Measurements from ENCODE around the gene PRLR. TPM values are rescaled to one million over a fixed set of nuclear protein-coding genes. Genes with fewer than 3 reads are reported as not detected.

Gene PRLR
- total RNA-seq, 1 donor from 2014 or later, result 13.3 TPM

DNA sequence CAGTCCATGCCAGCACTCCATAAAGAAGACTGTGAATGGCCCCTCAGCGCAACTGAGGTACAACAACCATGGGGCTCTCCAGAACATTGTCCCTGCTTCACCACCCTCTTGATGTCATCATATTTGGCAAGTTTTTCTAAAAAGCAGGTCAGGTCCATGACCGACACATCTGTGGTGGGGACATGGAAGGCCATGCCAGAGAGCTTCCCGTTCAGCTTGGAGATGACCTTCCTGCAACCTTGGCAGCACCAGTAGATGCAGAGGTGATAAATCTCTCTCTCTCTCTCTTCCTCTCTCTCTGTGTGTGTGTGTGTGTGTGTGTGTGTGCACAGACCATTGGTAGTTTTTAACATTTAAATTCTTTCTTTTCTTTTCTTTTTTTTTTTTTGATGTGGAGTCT is 147.1 kb downstream of the PRLR start:
- Histone ChIP-seq H3K9me3 (no peaks in the 10 kb centered on the region), H3K36me3 (no peaks in the 10 kb centered on the region), H3K4me3 (no peak overlapping the region), H3K27ac (no peak overlapping the region), H3K4me1 (peaks cover 6% of the 10 kb centered on the region), H3K27me3 (no peaks in the 10 kb centered on the region)
- TF ChIP-seq POLR2AphosphoS5 (IDR thresholded peaks at IDR 0.05; ENCODE audit: insufficient read depth in 1 of 2, low read depth in 1 of 2) (no peak), POLR2A (IDR thresholded peaks at IDR 0.05) (no peak)
- TF ChIP-seq, protein P1, sequence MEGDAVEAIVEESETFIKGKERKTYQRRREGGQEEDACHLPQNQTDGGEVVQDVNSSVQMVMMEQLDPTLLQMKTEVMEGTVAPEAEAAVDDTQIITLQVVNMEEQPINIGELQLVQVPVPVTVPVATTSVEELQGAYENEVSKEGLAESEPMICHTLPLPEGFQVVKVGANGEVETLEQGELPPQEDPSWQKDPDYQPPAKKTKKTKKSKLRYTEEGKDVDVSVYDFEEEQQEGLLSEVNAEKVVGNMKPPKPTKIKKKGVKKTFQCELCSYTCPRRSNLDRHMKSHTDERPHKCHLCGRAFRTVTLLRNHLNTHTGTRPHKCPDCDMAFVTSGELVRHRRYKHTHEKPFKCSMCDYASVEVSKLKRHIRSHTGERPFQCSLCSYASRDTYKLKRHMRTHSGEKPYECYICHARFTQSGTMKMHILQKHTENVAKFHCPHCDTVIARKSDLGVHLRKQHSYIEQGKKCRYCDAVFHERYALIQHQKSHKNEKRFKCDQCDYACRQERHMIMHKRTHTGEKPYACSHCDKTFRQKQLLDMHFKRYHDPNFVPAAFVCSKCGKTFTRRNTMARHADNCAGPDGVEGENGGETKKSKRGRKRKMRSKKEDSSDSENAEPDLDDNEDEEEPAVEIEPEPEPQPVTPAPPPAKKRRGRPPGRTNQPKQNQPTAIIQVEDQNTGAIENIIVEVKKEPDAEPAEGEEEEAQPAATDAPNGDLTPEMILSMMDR (IDR thresholded peaks at IDR 0.05), result no peak
- intact Hi-C loops (cut with DNase I), result no loop called here
- DNase-seq (ENCODE audit: extremely low spot score in 2 of 2), result no peak

DNA sequence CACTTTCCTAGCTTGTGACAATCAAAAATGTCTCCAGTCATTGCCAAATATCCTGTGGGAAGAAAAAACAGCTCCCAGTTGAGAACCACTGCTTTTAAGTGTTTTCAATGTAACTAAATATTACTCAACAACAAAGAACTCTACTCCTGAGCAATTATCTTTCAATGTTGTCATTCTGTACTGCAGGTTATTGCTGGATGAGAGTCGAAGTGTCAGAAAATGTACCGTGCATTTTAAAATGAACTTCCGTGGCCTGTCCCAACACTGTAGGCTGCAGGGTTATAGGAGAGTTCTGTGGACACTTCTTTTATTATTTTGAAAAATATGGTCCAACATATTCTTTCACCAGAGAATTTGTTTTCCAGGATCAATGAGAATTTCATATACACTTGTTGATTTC is 147.8 kb downstream of the PRLR start:
- H3K27ac ChIP-seq, result no peak overlapping the region

DNA sequence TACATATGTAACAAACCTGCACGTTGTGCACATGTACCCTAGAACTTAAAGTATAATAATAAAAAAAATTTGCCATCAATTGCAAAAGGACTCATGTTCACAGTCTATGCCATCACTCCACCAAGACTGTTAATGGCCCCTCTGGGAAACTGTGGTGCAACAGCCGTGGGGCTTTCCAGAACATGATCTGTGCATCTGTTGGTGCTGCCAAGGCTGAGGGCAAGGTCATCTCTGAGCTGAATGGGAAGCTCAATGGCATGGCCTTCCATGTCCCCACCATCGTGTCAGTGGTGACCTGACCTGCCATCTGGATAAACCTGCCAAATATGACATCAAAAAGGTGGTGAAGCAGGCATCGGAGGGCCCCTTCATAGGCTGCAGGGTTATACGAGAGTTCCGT is 149.2 kb downstream of the PRLR start:
- no peaks in the 10 kb centered on the region for H3K4me1 ChIP-seq
- no peaks in the 10 kb centered on the region for H3K27me3 ChIP-seq
- no peak overlapping the region for H3K4me3 ChIP-seq
- intact Hi-C loops (cut with DNase I), result no loop called here
- TF ChIP-seq, protein P1 (IDR thresholded peaks at IDR 0.05), result no peak
- no peak for TF ChIP-seq POLR2A (IDR thresholded peaks at IDR 0.05)
- H3K9me3 ChIP-seq, result no peaks in the 10 kb centered on the region
- H3K36me3 ChIP-seq, result no peaks in the 10 kb centered on the region
- H3K27ac ChIP-seq, result no peak overlapping the region
- no peak for DNase-seq (ENCODE audit: extremely low spot score in 2 of 2)

More for the DNA sequence above, 147.8 kb downstream of the PRLR start:
- no peaks in the 10 kb centered on the region for H3K4me1 ChIP-seq
- no peaks in the 10 kb centered on the region for H3K36me3 ChIP-seq
- DNase-seq (ENCODE audit: extremely low spot score in 2 of 2), result no peak
- no peaks in the 10 kb centered on the region for H3K9me3 ChIP-seq
- TF ChIP-seq POLR2AphosphoS5 (IDR thresholded peaks at IDR 0.05; ENCODE audit: insufficient read depth in 1 of 2, low read depth in 1 of 2) (no peak), POLR2A (IDR thresholded peaks at IDR 0.05) (no peak)
- TF ChIP-seq, protein P1 (IDR thresholded peaks at IDR 0.05), result no peak
- no peaks in the 10 kb centered on the region for H3K27me3 ChIP-seq
- intact Hi-C loops (cut with DNase I), result no loop called here
- H3K4me3 ChIP-seq, result no peak overlapping the region

DNA sequence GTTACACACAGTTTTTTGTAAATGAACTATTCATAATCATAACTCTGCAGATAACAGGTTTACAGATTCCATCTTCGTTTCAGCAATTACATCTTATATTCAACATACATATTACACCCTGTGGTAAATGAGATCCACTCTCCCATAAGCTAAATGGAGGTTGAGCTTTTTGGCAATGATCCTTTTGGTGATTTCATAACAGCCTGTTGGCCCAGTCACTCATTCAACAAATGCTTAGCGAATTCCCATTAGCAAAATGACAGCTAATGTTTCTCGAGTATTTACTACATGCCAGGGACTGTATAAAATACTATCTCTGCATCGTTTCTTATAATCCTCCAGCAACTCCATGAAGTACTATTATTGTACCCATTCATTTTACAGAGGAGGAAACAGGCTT is 157.1 kb downstream of the PRLR start:
- intact Hi-C loops (cut with DNase I), result no loop called here
- TF ChIP-seq, protein P1 (IDR thresholded peaks at IDR 0.05), result no peak
- no peak for TF ChIP-seq POLR2AphosphoS5 (IDR thresholded peaks at IDR 0.05; ENCODE audit: insufficient read depth in 1 of 2, low read depth in 1 of 2)
- no peak for TF ChIP-seq POLR2A (IDR thresholded peaks at IDR 0.05)
- peaks cover 0 to 5% of the 10 kb centered on the region in 2 donors for H3K36me3 ChIP-seq
- H3K9me3 ChIP-seq, result no peaks in the 10 kb centered on the region
- H3K4me1 ChIP-seq, result no peaks in the 10 kb centered on the region
- H3K4me3 ChIP-seq, result no peak overlapping the region
- no peaks in the 10 kb centered on the region for H3K27me3 ChIP-seq
- no peak overlapping the region for H3K27ac ChIP-seq
- DNase-seq (ENCODE audit: extremely low spot score in 2 of 2), result no peak

DNA sequence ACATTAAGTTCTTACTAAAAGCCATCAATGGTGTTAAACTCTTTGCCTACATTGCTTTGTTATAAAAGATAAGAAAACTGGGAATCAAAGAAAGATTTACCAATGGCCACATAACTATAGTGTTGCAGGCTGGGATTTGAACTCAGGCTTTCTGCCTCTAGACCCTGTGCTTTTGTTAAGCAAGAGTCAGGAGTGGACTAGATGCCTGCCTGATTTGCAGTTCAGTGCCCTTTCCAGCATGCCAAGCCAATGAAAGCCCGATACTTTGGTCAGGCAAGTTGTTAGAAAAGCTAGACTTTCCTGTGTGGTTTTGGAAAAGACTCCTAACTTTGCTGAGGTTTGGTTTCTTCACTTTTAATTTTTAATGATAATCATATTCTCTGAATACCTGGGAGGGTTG is 161.1 kb downstream of the PRLR start:
- TF ChIP-seq, protein P1 (IDR thresholded peaks at IDR 0.05), result no peak
- no peak for TF ChIP-seq POLR2A (IDR thresholded peaks at IDR 0.05)
- no peak for TF ChIP-seq POLR2AphosphoS5 (IDR thresholded peaks at IDR 0.05; ENCODE audit: insufficient read depth in 1 of 2, low read depth in 1 of 2)
- no peaks in the 10 kb centered on the region for H3K4me1 ChIP-seq
- no peak overlapping the region for H3K4me3 ChIP-seq
- H3K36me3 ChIP-seq, result peaks cover 0 to 9% of the 10 kb centered on the region in 2 donors
- H3K27ac ChIP-seq, result no peak overlapping the region
- intact Hi-C loops (cut with DNase I), result no loop called here
- no peaks in the 10 kb centered on the region for H3K27me3 ChIP-seq
- DNase-seq (ENCODE audit: extremely low spot score in 2 of 2), result no peak
- H3K9me3 ChIP-seq, result no peaks in the 10 kb centered on the region
